ENCODE results near the gene HNRNPA1L2.
"Not testable (repeated sequence)": the region's sequence is repeated elsewhere in the genome, so short reads cannot be mapped to it uniquely, and the experiment has no call there.

HNRNPA1L2 gene

GRCh38 chr13:52642131-52642530 lies at the start of gene HNRNPA1L2:
HNRNPA1L2 (plus strand) TSS chr13:52642431; CDS start chr13:52642493, 62 bp downstream.
- no peak for DNase-seq (ENCODE audit: low read depth, low spot score)

GRCh38 chr13:52593175-52593574 lies 49.1 kb upstream of the HNRNPA1L2 start:
- H3K4me3 ChIP-seq (ENCODE audit: insufficient read length, low read depth); H3K27me3 ChIP-seq (ENCODE audit: insufficient read depth, insufficient read length); H3K9ac ChIP-seq (ENCODE audit: insufficient read length, low read depth); H3K9me3 ChIP-seq (ENCODE audit: insufficient read depth, low read length); H3K4me1 ChIP-seq (ENCODE audit: insufficient read depth, insufficient read length); DNase-seq (ENCODE audit: low read depth, low spot score); H3K36me3 ChIP-seq (ENCODE audit: insufficient read depth, insufficient read length, low read length): not testable (repeated sequence)

More at GRCh38 chr13:52642131-52642530, at the start of gene HNRNPA1L2:
- TF ChIP-seq YY1 (IDR thresholded peaks at IDR 0.05; ENCODE audit: insufficient read depth, insufficient read length), result no peak
- Histone ChIP-seq H3K9me3 (ENCODE audit: insufficient read depth, low read length) (no peaks in the 10 kb centered on the region), H3K4me1 (ENCODE audit: insufficient read depth, insufficient read length) (no peaks in the 10 kb centered on the region), H3K27me3 (ENCODE audit: insufficient read depth, insufficient read length) (no peaks in the 10 kb centered on the region), H3K9ac (ENCODE audit: insufficient read length, low read depth) (no peak within 1 kb of the TSS), H3K36me3 (ENCODE audit: insufficient read depth, insufficient read length, low read length) (no peaks in the 10 kb centered on the region), H3K4me3 (ENCODE audit: insufficient read length, low read depth) (no peak within 1 kb of the TSS)

- H3K36me3 ChIP-seq (ENCODE audit: insufficient read depth, insufficient read length, low read length); H3K9ac ChIP-seq (ENCODE audit: insufficient read length, low read depth); DNase-seq (ENCODE audit: low read depth, low spot score); H3K4me1 ChIP-seq (ENCODE audit: insufficient read depth, insufficient read length); H3K27me3 ChIP-seq (ENCODE audit: insufficient read depth, insufficient read length); H3K4me3 ChIP-seq (ENCODE audit: insufficient read length, low read depth); H3K9me3 ChIP-seq (ENCODE audit: insufficient read depth, low read length): not testable (repeated sequence)
Observed at GRCh38 chr13:52593812-52594211, 48.4 kb upstream of the HNRNPA1L2 start.

- not testable (repeated sequence) for H3K27me3 ChIP-seq (ENCODE audit: insufficient read depth, insufficient read length); H3K9me3 ChIP-seq (ENCODE audit: insufficient read depth, low read length); H3K4me3 ChIP-seq (ENCODE audit: insufficient read length, low read depth); DNase-seq (ENCODE audit: low read depth, low spot score); H3K4me1 ChIP-seq (ENCODE audit: insufficient read depth, insufficient read length); H3K9ac ChIP-seq (ENCODE audit: insufficient read length, low read depth); H3K36me3 ChIP-seq (ENCODE audit: insufficient read depth, insufficient read length, low read length)
Observed at GRCh38 chr13:52594295-52594694, 47.9 kb upstream of the HNRNPA1L2 start.

- Histone ChIP-seq H3K27me3 (ENCODE audit: insufficient read depth, insufficient read length) (no peaks in the 10 kb centered on the region), H3K9ac (ENCODE audit: insufficient read length, low read depth) (no peak overlapping the region)
Observed at GRCh38 chr13:52597676-52598075, 44.6 kb upstream of the HNRNPA1L2 start.

GRCh38 chr13:52599037-52599847 lies 43.0 kb upstream of the HNRNPA1L2 start:
- DNase-seq (ENCODE audit: low read depth, low spot score), result no peak
- no peaks in the 10 kb centered on the region for H3K36me3 ChIP-seq (ENCODE audit: insufficient read depth, insufficient read length, low read length)

More at GRCh38 chr13:52597676-52598075, 44.6 kb upstream of the HNRNPA1L2 start:
- Histone ChIP-seq H3K9me3 (ENCODE audit: insufficient read depth, low read length) (no peaks in the 10 kb centered on the region), H3K36me3 (ENCODE audit: insufficient read depth, insufficient read length, low read length) (no peaks in the 10 kb centered on the region), H3K4me1 (ENCODE audit: insufficient read depth, insufficient read length) (no peaks in the 10 kb centered on the region), H3K4me3 (ENCODE audit: insufficient read length, low read depth) (no peak overlapping the region)
- no peak for TF ChIP-seq SUZ12 (IDR thresholded peaks at IDR 0.05; ENCODE audit: extremely low read depth, insufficient read depth, insufficient read length)
- no peak for TF ChIP-seq ZNF274 (IDR thresholded peaks at IDR 0.05; ENCODE audit: low read depth, low read length)
- TF ChIP-seq YY1 (IDR thresholded peaks at IDR 0.05; ENCODE audit: insufficient read depth, insufficient read length), result no peak
- no peak for DNase-seq (ENCODE audit: low read depth, low spot score)

GRCh38 chr13:52599848-52600603 lies 42.2 kb upstream of the HNRNPA1L2 start:
- Histone ChIP-seq H3K9ac (ENCODE audit: insufficient read length, low read depth) (no peak overlapping the region), H3K4me1 (ENCODE audit: insufficient read depth, insufficient read length) (no peaks in the 10 kb centered on the region), H3K27me3 (ENCODE audit: insufficient read depth, insufficient read length) (no peaks in the 10 kb centered on the region), H3K9me3 (ENCODE audit: insufficient read depth, low read length) (no peaks in the 10 kb centered on the region), H3K36me3 (ENCODE audit: insufficient read depth, insufficient read length, low read length) (no peaks in the 10 kb centered on the region), H3K4me3 (ENCODE audit: insufficient read length, low read depth) (no peak overlapping the region)
- DNase-seq (ENCODE audit: low read depth, low spot score), result no peak
- no peak for TF ChIP-seq SUZ12 (IDR thresholded peaks at IDR 0.05; ENCODE audit: extremely low read depth, insufficient read depth, insufficient read length)
- no peak for TF ChIP-seq ZNF274 (IDR thresholded peaks at IDR 0.05; ENCODE audit: low read depth, low read length)
- TF ChIP-seq YY1 (IDR thresholded peaks at IDR 0.05; ENCODE audit: insufficient read depth, insufficient read length), result no peak

More at GRCh38 chr13:52599037-52599847, 43.0 kb upstream of the HNRNPA1L2 start:
- Histone ChIP-seq H3K9ac (ENCODE audit: insufficient read length, low read depth) (no peak overlapping the region), H3K4me1 (ENCODE audit: insufficient read depth, insufficient read length) (no peaks in the 10 kb centered on the region), H3K4me3 (ENCODE audit: insufficient read length, low read depth) (no peak overlapping the region), H3K27me3 (ENCODE audit: insufficient read depth, insufficient read length) (no peaks in the 10 kb centered on the region), H3K9me3 (ENCODE audit: insufficient read depth, low read length) (no peaks in the 10 kb centered on the region)
- TF ChIP-seq YY1 (IDR thresholded peaks at IDR 0.05; ENCODE audit: insufficient read depth, insufficient read length) (no peak), SUZ12 (IDR thresholded peaks at IDR 0.05; ENCODE audit: extremely low read depth, insufficient read depth, insufficient read length) (no peak), ZNF274 (IDR thresholded peaks at IDR 0.05; ENCODE audit: low read depth, low read length) (no peak)

Measured in NT2/D1 (cell line).